Neural progenitor cell (in vitro differentiated cells): ENCODE data around the gene UNC119B. TPM values are rescaled to one million over a fixed set of nuclear protein-coding genes. Genes with fewer than 3 reads are reported as not detected.

ENCODE experiments used
- DNase-seq: peaks from one replicate; pipeline ENCODE4 v3.0.0-alpha.2; 2016; ENCODE audit warnings: low spot score
- H2AFZ ChIP-seq: fragments of 200-600 bp; sonication (generic); replicated peaks from 2 replicates; pipeline ENCODE4 v1.6.1; 2016; ENCODE audit warnings: antibody characterized with exemption
- H3F3A ChIP-seq: fragments of 200-600 bp; sonication (generic); 2 replicates; pipeline ENCODE4 v1.6.1; 2016; ENCODE audit warnings: antibody characterized with exemption, low read depth
- H3K27ac ChIP-seq: fragments of 200-600 bp; sonication (generic); 2 replicates; pipeline ENCODE4 v1.5.1; 2016; ENCODE audit warnings: mild to moderate bottlenecking
- H3K27me3 ChIP-seq: fragments of 200-600 bp; sonication (generic); 2 replicates; pipeline ENCODE4 v1.6.1; 2016; ENCODE audit warnings: mild to moderate bottlenecking, moderate library complexity
- H3K36me3 ChIP-seq: fragments of 200-600 bp; sonication (generic); 2 replicates; pipeline ENCODE4 v1.5.1; 2016
- H3K4me1 ChIP-seq: fragments of 200-600 bp; sonication (generic); 2 replicates; pipeline ENCODE4 v1.6.1; 2016; ENCODE audit warnings: mixed run types
- H3K4me2 ChIP-seq: fragments of 200-600 bp; sonication (generic); 2 replicates; pipeline ENCODE4 v1.6.1; 2016
- H3K4me3 ChIP-seq: fragments of 200-600 bp; sonication (generic); 2 replicates; pipeline ENCODE4 v1.5.1; 2016
- H3K79me2 ChIP-seq: fragments of 200-600 bp; sonication (generic); 2 replicates; pipeline ENCODE4 v1.6.1; 2016; ENCODE audit warnings: low read depth
- H3K9ac ChIP-seq: fragments of 200-600 bp; sonication (generic); 2 replicates; pipeline ENCODE4 v1.6.1; 2016
- H3K9me3 ChIP-seq: fragments of 200-600 bp; sonication (generic); 2 replicates; pipeline ENCODE4 v1.5.1; 2016; ENCODE audit warnings: low read depth
- H4K20me1 ChIP-seq: fragments of 200-600 bp; sonication (generic); 2 replicates; pipeline ENCODE4 v1.6.1; 2016; ENCODE audit warnings: low read depth
- H3K27ac Mint-ChIP-seq: 3 replicates; pipeline ENCODE4 v1.8.0; 2021; ENCODE audit warnings: mixed read lengths
- H3K27me3 Mint-ChIP-seq: 2 replicates; pipeline ENCODE4 v1.8.0; 2022; ENCODE audit warnings: low read depth, mild to moderate bottlenecking, inconsistent platforms, moderate library complexity, mixed read lengths; ENCODE audit not compliant: insufficient read depth
- H3K36me3 Mint-ChIP-seq: 3 replicates; pipeline ENCODE4 v1.8.0; 2021; ENCODE audit warnings: mixed read lengths
- H3K4me1 Mint-ChIP-seq: 3 replicates; pipeline ENCODE4 v1.8.0; 2021; ENCODE audit warnings: mixed read lengths
- H3K4me3 Mint-ChIP-seq: 3 replicates; pipeline ENCODE4 v1.8.0; 2021; ENCODE audit warnings: mild to moderate bottlenecking, moderate library complexity, mixed read lengths
- H3K9me3 Mint-ChIP-seq: 3 replicates; pipeline ENCODE4 v1.8.0; 2020; ENCODE audit warnings: mixed read lengths
- CTCF ChIP-seq: fragments of 200-600 bp; sonication (generic); IDR thresholded peaks from 2 replicates; pipeline ENCODE4 v1.5.1; 2017; ENCODE audit warnings: antibody characterized with exemption, mild to moderate bottlenecking
- EZH2 ChIP-seq: fragments of 200-600 bp; sonication (generic); IDR thresholded peaks from 2 replicates; pipeline ENCODE4 v1.6.1; 2017; ENCODE audit warnings: antibody characterized with exemption, mild to moderate bottlenecking, moderate library complexity
- EZH2phosphoT487 ChIP-seq: fragments of 200-600 bp; sonication (generic); IDR thresholded peaks from 2 replicates; pipeline ENCODE4 v1.6.1; 2017; ENCODE audit warnings: antibody characterized with exemption
- total RNA-seq: library from RNA; depleted of rRNA; stranded (reverse); fragments of >200 nt; gene quantifications from 2 replicates; pipeline ENCODE4 v1.2.3, GENCODE V29; 2015; ENCODE audit warnings: low replicate concordance

Gene UNC119B
- total RNA-seq, 1 donor from 2014 or later: 58.9 TPM

GRCh38 chr12:120766566-120766965 is 56.3 kb downstream of the UNC119B start:
- Histone ChIP-seq H3K4me3 (no peak overlapping the region), H3K4me1 (peaks cover 17% of the 10 kb centered on the region), H3K9ac (no peak overlapping the region), H3K36me3 (no peaks in the 10 kb centered on the region), H3K4me2 (no peak overlapping the region), H3K27me3 (no peaks in the 10 kb centered on the region), H4K20me1 (peaks cover 20% of the 10 kb centered on the region), H3F3A (peaks cover 14% of the 10 kb centered on the region), H2AFZ (no peak overlapping the region), H3K9me3 (no peaks in the 10 kb centered on the region), H3K27ac (no peak overlapping the region), H3K79me2 (no peaks in the 10 kb centered on the region)
- peaks cover 29% of the 10 kb centered on the region for H3K4me1 Mint-ChIP-seq
- TF ChIP-seq CTCF (no peak), EZH2phosphoT487 (no peak), EZH2 (no peak)
- peaks cover 42% of the 10 kb centered on the region for H3K36me3 Mint-ChIP-seq
- no peak overlapping the region for H3K27ac Mint-ChIP-seq
- no peak overlapping the region for H3K4me3 Mint-ChIP-seq
- no peaks in the 10 kb centered on the region for H3K9me3 Mint-ChIP-seq
- peaks cover 2% of the 10 kb centered on the region for H3K27me3 Mint-ChIP-seq
- no peak for DNase-seq

GRCh38 chr12:120767071-120768024 is 57.1 kb downstream of the UNC119B start:
- peaks cover 30% of the 10 kb centered on the region for H3K4me1 Mint-ChIP-seq
- H4K20me1 ChIP-seq: peaks cover 28% of the 10 kb centered on the region
- no peak overlapping the region for H3K4me3 Mint-ChIP-seq
- H3F3A ChIP-seq: peaks cover 19% of the 10 kb centered on the region
- H3K27me3 Mint-ChIP-seq: peaks cover 2% of the 10 kb centered on the region
- H3K27ac ChIP-seq: no peak overlapping the region
- H3K79me2 ChIP-seq: no peaks in the 10 kb centered on the region
- H3K27me3 ChIP-seq: no peaks in the 10 kb centered on the region
- H3K36me3 Mint-ChIP-seq: peaks cover 42% of the 10 kb centered on the region
- TF ChIP-seq EZH2: no peak
- TF ChIP-seq EZH2phosphoT487: no peak
- TF ChIP-seq CTCF: no peak
- H3K9me3 ChIP-seq: no peaks in the 10 kb centered on the region
- no peak overlapping the region for H3K9ac ChIP-seq
- no peak for DNase-seq
- no peak overlapping the region for H2AFZ ChIP-seq
- H3K4me1 ChIP-seq: peaks cover 21% of the 10 kb centered on the region
- no peak overlapping the region for H3K4me3 ChIP-seq
- no peaks in the 10 kb centered on the region for H3K36me3 ChIP-seq
- H3K9me3 Mint-ChIP-seq: no peaks in the 10 kb centered on the region
- H3K27ac Mint-ChIP-seq: no peak overlapping the region
- no peak overlapping the region for H3K4me2 ChIP-seq

- Mint-ChIP-seq H3K27ac (no peak overlapping the region), H3K9me3 (no peaks in the 10 kb centered on the region), H3K4me1 (peaks cover 43% of the 10 kb centered on the region), H3K4me3 (peak overlapping the region; percentile 52), H3K36me3 (peaks cover 40% of the 10 kb centered on the region), H3K27me3 (peaks cover 2% of the 10 kb centered on the region)
- Histone ChIP-seq H3K36me3 (no peaks in the 10 kb centered on the region), H3F3A (peaks cover 19% of the 10 kb centered on the region), H3K79me2 (no peaks in the 10 kb centered on the region), H3K9ac (no peak overlapping the region), H3K9me3 (no peaks in the 10 kb centered on the region), H3K27ac (peak overlapping the region; percentile 48), H4K20me1 (peaks cover 43% of the 10 kb centered on the region), H3K4me1 (peaks cover 21% of the 10 kb centered on the region), H3K4me2 (peak overlapping the region; percentile 42), H3K27me3 (no peaks in the 10 kb centered on the region), H3K4me3 (peak overlapping the region; percentile 1), H2AFZ (no peak overlapping the region)
- TF ChIP-seq EZH2: no peak
- TF ChIP-seq CTCF: no peak
- no peak for TF ChIP-seq EZH2phosphoT487
- peak; percentile 79 for DNase-seq
These were observed 60.8 kb downstream of the UNC119B start for GRCh38 chr12:120771097-120771496.

Other genes with a start within 250 kb of the UNC119B start
- gene SRSF9, start 240.7 kb upstream of the UNC119B start, total RNA-seq: 257 and 273 TPM in 2 replicates
- gene DYNLL1, start 214.3 kb upstream of the UNC119B start, total RNA-seq: 284 and 355 TPM in 2 replicates
- gene COQ5, start 181.3 kb upstream of the UNC119B start, total RNA-seq: 66.7 and 72.7 TPM in 2 replicates
- 75.9 and 131 TPM in 2 replicates for gene RNF10, start 176.1 kb upstream of the UNC119B start, total RNA-seq
- gene POP5, start 129.1 kb upstream of the UNC119B start, total RNA-seq: 42.7 and 43.7 TPM in 2 replicates
- 0.47 and 1.6 TPM in 2 replicates for gene CABP1, start 69.8 kb upstream of the UNC119B start, total RNA-seq
- gene MLEC, start 23.3 kb upstream of the UNC119B start, total RNA-seq: 94.7 and 100 TPM in 2 replicates
- gene ACADS, start 15.4 kb downstream of the UNC119B start, total RNA-seq: 0.88 and 4.2 TPM in 2 replicates
- 12.9 and 25.8 TPM in 2 replicates for gene SPPL3, start 193.9 kb downstream of the UNC119B start, total RNA-seq